Activated CD4-positive, alpha-beta T cell treated with anti-CD3 and anti-CD28 coated beads for 1 hour (primary cell): ENCODE results near the gene APIP.

Source experiments
- DNase-seq: peaks from one replicate; pipeline ENCODE4 v3.0.0-alpha.2; 2020

APIP gene

GRCh38 chr11:34836958-34837856 is 79.0 kb downstream of the APIP start:
- DNase-seq = no peak

GRCh38 chr11:34833602-34834001 is 82.6 kb downstream of the APIP start:
- DNase-seq = no peak
